Parathyroid adenoma (tissue), 2 donors: ENCODE results near the gene IER3.
"Not testable (repeated sequence)": the region's sequence is repeated elsewhere in the genome, so short reads cannot be mapped to it uniquely, and the experiment has no call there.

Source experiments
- H2AFZ ChIP-seq: fragments of 300-600 bp; sonication (generic); one replicate; pipeline ENCODE4 v1.7.0; 2017; ENCODE audit warnings: antibody characterized with exemption, mild to moderate bottlenecking
- H3K27ac ChIP-seq: fragments of 300-600 bp; sonication (generic); one replicate; pipeline ENCODE4 v1.7.0; 2017
- H3K27me3 ChIP-seq: fragments of 300-600 bp; sonication (generic); one replicate; pipeline ENCODE4 v1.7.0; 2017; ENCODE audit warnings: low read length; ENCODE audit not compliant: control insufficient read depth, insufficient read depth
- H3K36me3 ChIP-seq: fragments of 300-600 bp; sonication (generic); one replicate; pipeline ENCODE4 v1.7.0; 2017; ENCODE audit warnings: low read length; ENCODE audit not compliant: control insufficient read depth, insufficient read depth
- H3K4me1 ChIP-seq: fragments of 300-600 bp; sonication (generic); one replicate; pipeline ENCODE4 v1.7.0; 2017; ENCODE audit warnings: control low read depth
- H3K4me2 ChIP-seq: fragments of 300-600 bp; sonication (generic); one replicate; pipeline ENCODE4 v1.7.0; 2017; ENCODE audit warnings: low read length
- H3K4me3 ChIP-seq: fragments of 300-600 bp; sonication (generic); one replicate; pipeline ENCODE4 v1.7.0; 2017; ENCODE audit warnings: low read depth, low read length
- H3K79me2 ChIP-seq: fragments of 300-600 bp; sonication (generic); one replicate; pipeline ENCODE4 v1.7.0; 2017; ENCODE audit warnings: control low read depth
- H3K9ac ChIP-seq: fragments of 300-600 bp; sonication (generic); one replicate; pipeline ENCODE4 v1.7.0; 2017; ENCODE audit warnings: mild to moderate bottlenecking
- H3K9me3 ChIP-seq: fragments of 300-600 bp; sonication (generic); one replicate; pipeline ENCODE4 v1.7.0; 2017; ENCODE audit warnings: low read length; ENCODE audit not compliant: control insufficient read depth
- TF ChIP-seq, protein P1 (sequence below): fragments of 300-600 bp; sonication (generic); IDR thresholded peaks from one replicate; pipeline ENCODE4 v1.7.0; 2017; ENCODE audit warnings: antibody characterized with exemption, mild to moderate bottlenecking
- donor health status: primary hyperparathyroidism.

The IER3 gene

DNA sequence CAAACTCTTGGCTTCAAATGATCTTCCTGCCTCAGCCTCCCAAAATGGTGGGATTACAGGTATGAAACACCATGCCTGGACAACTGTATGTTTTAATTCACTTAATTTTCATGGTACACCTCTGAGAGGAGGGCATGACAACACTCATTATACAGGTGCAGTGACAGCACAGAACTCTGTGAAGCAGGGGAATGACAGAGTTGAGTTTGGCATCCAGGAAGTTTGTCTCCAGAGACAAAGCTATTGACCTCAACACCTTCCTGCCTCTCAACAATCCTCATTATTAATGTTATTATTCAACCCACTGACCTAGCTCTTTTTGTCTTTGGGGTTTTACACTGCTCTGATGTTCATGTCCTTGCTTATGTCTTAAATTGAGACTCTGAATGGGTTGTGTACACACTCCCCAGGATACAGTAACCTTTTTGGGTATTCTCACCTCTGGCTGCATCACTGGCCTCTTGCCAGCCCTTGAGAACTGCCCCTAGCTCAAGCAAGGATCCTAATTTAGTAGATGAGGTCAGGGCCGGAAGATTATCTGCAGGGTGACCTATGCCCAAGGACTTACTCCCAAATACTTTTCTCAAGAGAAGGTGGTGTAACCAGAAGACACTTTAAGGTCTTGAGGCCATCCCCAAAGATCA is 13.0 kb upstream of the IER3 start:
- Histone ChIP-seq H3K27me3 (no peaks in the 10 kb centered on the region), H3K79me2 (no peaks in the 10 kb centered on the region), H3K27ac (no peak overlapping the region), H3K4me2 (no peak overlapping the region), H3K9ac (no peak overlapping the region), H3K36me3 (no peaks in the 10 kb centered on the region), H2AFZ (no peak overlapping the region), H3K4me1 (peaks cover 4% of the 10 kb centered on the region), H3K9me3 (no peaks in the 10 kb centered on the region), H3K4me3 (no peak overlapping the region)
- TF ChIP-seq, protein P1, sequence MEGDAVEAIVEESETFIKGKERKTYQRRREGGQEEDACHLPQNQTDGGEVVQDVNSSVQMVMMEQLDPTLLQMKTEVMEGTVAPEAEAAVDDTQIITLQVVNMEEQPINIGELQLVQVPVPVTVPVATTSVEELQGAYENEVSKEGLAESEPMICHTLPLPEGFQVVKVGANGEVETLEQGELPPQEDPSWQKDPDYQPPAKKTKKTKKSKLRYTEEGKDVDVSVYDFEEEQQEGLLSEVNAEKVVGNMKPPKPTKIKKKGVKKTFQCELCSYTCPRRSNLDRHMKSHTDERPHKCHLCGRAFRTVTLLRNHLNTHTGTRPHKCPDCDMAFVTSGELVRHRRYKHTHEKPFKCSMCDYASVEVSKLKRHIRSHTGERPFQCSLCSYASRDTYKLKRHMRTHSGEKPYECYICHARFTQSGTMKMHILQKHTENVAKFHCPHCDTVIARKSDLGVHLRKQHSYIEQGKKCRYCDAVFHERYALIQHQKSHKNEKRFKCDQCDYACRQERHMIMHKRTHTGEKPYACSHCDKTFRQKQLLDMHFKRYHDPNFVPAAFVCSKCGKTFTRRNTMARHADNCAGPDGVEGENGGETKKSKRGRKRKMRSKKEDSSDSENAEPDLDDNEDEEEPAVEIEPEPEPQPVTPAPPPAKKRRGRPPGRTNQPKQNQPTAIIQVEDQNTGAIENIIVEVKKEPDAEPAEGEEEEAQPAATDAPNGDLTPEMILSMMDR, result no peak

DNA sequence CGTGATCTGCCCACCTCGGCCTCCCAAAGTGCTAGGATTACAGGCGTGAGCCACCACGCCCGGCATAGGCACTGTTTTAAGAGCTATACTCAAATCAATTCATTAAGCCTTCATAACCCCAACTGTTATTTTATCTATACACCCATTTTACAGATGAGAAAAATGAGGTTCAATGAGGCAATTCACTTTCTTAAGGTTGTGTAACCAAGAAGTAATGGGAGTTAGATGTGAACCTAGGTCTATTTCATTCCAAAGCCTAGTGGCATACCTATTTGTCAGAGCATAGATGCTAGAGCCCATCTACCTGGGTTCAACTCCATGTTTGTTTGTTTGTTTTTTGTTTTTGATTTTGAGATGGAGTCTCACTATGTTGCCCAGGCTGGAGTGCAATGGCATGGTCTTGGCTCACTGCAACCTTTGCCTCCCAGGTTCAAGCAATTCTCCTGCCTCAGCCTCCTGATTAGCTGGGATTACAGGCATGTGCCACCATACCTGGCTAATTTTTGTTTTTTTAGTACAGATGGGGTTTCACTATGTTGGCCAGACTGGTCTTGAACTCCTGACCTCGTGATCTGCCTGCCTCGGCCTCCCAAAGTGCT is 12.2 kb upstream of the IER3 start:
- H3K9ac ChIP-seq, H3K79me2 ChIP-seq, H2AFZ ChIP-seq, H3K4me1 ChIP-seq, H3K9me3 ChIP-seq, H3K4me3 ChIP-seq, H3K27me3 ChIP-seq, H3K27ac ChIP-seq, H3K4me2 ChIP-seq, H3K36me3 ChIP-seq: not testable (repeated sequence)

DNA sequence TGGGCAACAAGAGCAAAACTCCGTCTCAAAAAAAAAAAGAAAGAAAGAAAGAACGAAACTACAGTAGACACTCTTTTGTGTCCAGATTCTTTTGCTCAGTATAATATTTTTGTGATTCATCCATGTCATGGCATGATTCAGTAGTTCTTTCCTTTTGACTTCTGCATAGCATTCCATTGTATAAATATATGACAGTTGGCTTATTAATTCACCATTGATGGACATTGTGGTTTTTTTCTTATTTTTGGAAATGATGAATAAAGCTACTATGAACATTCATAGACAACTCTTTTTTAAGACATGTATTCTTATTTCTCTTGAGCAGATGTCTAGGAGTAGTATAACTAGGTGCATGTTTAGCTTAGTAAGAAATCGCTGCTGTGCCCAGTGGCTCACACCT is 10.3 kb upstream of the IER3 start:
- H3K27ac ChIP-seq, result no peak overlapping the region
- no peak overlapping the region for H2AFZ ChIP-seq
- no peak overlapping the region for H3K9ac ChIP-seq
- no peak overlapping the region for H3K4me2 ChIP-seq
- H3K4me1 ChIP-seq, result peaks cover 7% of the 10 kb centered on the region
- H3K79me2 ChIP-seq, result no peaks in the 10 kb centered on the region
- no peaks in the 10 kb centered on the region for H3K36me3 ChIP-seq
- H3K9me3 ChIP-seq, result no peaks in the 10 kb centered on the region
- TF ChIP-seq, protein P1, result no peak
- H3K4me3 ChIP-seq, result no peak overlapping the region
- H3K27me3 ChIP-seq, result no peaks in the 10 kb centered on the region

DNA sequence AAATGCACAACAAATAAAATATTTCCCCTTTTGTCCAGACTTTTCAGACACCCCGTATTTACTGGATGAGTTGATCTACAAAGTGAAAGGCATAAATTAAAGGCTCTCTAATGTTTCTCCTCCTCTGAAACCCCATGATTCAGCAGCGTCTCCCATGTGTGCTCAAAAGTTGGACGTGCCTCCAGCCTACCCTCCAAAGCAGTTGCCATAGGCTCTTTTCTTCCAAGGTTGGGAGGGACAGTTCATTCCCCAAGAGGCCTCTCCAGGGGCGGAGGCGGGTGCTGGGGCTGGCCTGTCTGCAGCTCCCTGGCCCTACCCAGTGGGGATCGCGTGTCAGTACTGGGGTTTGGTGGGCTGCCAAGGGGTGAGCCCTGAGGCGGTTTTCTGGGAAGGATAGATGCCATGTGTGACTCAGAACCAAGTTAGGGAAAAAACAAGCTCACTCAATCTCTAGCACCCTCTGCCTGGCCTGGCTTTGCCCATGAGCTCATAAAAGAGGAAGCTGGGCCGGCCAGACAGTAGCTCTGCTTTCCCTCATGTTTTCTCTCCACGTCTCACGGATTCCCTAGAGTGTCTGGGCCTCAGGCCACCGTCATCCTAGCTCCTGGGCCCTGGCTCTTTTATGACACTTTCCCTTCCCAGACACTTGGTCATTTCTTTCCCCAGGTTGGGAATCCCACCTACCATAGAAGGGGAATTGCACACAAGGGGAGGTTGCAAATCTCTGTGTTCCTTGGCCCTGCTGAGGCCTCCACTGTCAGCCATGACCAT is 8.0 kb upstream of the IER3 start:
- Histone ChIP-seq H3K4me2 (no peak overlapping the region), H2AFZ (peak overlapping the region; percentile 56), H3K79me2 (no peaks in the 10 kb centered on the region), H3K27ac (peak overlapping the region; percentile 76), H3K9ac (no peak overlapping the region), H3K4me3 (no peak overlapping the region), H3K27me3 (no peaks in the 10 kb centered on the region), H3K4me1 (peaks cover 5% of the 10 kb centered on the region), H3K36me3 (no peaks in the 10 kb centered on the region), H3K9me3 (no peaks in the 10 kb centered on the region)
- TF ChIP-seq, protein P1, result no peak

DNA sequence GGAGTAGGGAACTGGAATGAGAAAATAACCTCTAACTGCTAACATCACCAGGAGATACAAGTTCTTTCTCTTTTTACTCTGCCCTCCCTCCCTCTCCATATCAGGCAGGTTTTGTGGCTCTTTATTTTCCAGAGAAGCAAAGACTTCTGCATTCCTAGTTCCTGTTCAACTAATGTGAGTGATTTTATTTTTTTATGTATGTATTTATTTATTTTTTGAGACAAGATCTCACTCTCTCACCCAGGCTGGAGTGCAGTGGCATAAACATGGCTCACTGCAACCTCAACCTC is 6.0 kb upstream of the IER3 start:
- TF ChIP-seq, protein P1, result no peak
- peaks cover 6% of the 10 kb centered on the region for H3K4me1 ChIP-seq
- H3K27me3 ChIP-seq, result no peaks in the 10 kb centered on the region
- no peaks in the 10 kb centered on the region for H3K9me3 ChIP-seq
- no peak overlapping the region for H2AFZ ChIP-seq
- no peak overlapping the region for H3K27ac ChIP-seq
- no peaks in the 10 kb centered on the region for H3K36me3 ChIP-seq
- H3K4me2 ChIP-seq, result no peak overlapping the region
- no peaks in the 10 kb centered on the region for H3K79me2 ChIP-seq
- H3K9ac ChIP-seq, result no peak overlapping the region
- no peak overlapping the region for H3K4me3 ChIP-seq
